ENCODE results near the gene TEKT5.
"Not testable (repeated sequence)": the region's sequence is repeated elsewhere in the genome, so short reads cannot be mapped to it uniquely, and the experiment has no call there.

TEKT5 gene

DNA sequence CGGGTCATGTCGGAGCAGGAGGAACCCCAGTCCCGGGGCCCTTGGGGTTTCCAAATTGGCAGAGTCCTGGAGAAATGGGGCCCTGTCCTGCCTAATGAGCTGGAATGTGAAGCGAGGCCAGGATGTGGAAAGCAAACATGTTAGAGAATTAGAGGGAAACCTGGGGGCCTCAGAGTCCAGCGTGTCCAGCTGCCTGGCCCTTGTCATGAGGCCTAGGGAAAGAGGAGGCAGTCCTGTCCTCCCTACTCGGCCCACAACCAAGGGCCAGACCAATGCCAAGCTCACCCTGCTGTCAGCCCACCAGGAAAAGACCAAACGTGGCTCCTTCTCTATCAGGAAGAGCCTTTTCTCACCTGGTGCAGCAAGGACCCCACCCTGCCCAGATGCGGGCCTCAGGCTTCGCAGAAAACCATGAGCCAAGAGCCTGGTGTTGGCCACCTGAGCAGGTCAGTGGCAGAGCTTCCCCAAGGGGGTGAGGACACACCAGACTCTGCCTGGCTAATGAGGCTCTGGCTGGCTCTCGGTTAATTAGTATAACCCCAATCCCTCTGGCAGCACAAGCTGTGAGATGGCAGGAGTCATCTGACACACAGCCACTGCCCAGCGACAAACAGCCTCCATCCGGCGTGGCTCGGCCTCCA, 10.1 kb downstream of the TEKT5 start:
- no peak for DNase-seq

DNA sequence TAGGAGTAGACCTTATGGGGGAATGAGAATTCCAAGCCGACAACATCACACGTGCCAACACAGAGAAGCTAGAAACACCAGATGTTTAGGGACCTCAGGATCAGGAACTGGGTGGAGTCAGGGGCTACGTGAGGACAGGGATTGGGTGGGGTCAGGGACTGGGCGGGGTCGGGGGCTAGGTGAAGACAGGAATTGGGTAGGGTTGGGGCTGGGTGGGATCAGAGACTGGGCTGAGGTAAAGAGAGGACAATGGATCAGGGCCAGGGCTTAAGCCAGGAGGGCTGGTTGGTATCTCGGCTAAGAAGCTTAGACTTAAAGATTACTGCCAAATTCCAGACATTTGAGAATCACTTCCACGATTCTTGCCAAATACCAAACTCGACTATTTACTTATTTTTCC, 11.6 kb downstream of the TEKT5 start:
- DNase-seq: no peak

DNA sequence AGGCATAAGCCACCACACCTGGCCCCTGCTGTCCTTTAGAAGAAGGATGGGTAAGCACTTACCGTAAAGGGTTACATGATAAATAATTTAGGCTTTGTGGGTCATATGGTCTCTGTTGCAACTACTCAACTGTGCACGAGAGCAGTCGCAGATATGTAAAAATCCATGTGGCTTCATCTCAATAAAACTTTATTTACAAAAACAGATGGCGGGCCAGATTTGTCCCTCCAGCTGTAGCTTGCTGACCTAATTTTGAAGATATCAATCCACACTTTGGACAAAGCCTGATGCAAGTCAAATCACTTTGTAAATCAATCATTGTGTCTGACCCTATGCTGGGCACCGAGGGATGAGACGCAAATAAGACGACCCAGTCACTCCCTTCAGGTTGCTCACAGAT, 12.1 kb downstream of the TEKT5 start:
- no peak for DNase-seq

DNA sequence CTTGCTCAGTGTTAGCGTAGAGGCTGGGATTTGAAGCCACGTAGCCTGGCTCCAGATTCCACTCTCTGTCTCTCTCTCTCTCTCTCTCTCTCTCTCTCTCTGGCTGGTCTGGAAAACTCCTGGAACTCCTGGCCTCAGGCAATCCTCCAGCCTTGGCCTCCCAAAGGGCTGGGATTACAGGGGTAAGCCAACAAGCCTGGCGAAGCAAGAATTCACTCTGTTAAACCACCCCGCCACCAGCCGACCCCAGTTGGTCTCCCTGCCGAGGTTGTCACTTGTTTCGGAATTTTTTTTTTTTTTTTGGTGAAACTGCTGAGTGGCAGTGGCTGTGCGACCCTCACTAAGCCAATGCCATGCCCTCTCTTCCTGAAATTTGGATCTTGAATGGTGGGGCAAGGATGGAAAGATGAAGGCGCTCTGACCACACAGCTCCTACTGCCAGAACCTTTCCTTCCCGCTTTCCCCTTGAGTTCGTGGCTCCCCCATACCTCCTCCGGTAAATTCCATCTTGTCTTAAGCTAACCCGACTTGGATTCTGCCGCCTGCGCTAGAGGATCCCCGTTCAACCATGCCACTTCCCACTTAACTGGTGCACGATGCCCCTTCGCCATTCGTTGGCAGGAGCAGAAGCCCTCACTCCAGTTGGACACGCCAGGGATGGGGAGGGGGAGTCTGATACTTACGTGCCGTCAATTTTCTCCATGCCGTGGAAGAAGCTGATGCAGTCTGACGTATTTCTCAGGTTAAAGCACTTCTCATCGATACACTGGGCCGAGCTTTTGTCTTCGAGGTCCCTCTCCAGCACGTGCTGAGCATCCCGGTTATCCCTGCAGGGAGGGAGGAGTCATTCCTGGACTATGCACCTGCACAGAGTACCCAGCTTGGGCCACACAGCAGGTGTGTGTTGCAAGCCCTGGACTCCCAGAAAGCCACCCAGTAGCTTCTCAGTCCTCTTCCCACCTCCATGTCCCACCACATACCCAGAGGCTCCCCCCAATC, 13.1 kb downstream of the TEKT5 start:
- DNase-seq: no peak

DNA sequence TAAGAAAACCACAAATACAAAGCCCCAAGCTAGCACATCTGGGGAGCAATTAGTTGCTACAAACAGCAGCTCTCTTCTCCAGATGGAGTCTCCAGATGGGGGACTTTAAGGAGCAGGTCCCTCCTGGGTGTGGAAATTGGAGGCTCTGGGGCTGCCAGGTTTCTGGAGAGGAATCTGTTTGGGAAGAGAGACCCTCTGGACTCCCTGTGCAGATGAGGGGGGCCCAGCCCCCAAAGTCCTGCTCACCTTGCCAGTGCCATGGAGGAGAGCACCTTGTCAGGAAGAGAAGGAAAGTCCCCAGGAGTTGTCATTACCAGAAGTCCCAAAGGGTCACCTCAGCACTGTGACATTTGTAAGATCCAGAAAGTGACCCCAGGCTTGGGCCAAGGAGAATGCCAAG, 14.8 kb downstream of the TEKT5 start:
- no peak for DNase-seq

DNA sequence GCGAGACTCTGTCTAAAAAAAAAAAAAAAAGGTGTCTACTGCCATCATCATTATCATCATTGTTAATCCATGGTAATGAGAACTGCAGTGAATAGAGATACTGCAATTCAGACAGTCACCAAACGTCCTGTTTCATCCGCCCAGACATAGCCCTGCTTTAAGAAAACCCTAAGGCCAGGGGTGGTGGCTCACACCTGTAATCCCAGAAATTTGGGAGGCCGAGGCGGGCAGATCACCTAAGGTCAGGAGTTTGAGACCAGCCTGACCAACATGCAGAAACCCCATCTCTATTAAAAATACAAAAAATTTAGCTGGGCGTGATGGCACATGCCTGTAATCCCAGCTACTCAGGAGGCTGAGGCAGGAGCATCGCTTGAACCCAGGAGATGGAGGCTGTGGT, 15.3 kb downstream of the TEKT5 start:
- DNase-seq: not testable (repeated sequence)

DNA sequence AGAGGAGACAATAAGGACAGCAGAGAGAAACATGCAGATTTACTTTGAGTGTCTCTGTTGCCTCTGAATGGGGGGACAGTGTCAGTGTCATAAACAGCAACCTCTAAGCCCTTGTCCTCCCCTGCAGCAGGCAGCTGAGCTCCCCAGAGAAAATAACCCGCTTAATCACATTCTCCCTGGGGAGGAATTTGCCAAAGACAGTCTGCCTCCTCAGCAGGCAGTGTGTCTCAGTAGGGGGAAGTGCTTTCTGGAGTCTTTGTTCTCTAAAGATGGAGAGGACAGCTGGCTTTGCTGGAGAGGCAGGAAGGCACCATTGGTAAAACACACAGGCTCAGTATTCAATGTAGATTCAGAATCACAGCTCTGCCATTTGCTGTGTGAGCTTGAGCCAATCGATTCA, 16.1 kb downstream of the TEKT5 start:
- DNase-seq: no peak

DNA sequence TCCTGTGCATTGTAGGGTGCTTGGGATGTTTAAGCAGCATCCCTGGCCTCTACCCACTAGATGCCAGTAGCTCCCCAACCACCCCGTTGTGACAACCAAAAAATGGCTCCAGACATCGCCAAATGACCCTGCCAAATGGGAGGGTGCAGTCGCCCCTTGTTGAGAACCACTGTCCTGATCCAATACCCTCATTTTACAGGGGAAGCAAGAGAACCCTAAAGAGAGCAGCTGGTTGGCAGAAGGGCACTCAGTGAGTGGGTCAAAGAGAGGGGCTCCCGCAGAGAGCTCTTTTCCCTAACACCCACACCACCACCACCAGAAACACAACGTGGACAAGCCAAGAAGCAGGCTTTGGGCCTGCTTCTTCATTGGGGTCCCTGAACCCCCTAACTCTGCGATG, 18.4 kb downstream of the TEKT5 start:
- no peak for DNase-seq

DNA sequence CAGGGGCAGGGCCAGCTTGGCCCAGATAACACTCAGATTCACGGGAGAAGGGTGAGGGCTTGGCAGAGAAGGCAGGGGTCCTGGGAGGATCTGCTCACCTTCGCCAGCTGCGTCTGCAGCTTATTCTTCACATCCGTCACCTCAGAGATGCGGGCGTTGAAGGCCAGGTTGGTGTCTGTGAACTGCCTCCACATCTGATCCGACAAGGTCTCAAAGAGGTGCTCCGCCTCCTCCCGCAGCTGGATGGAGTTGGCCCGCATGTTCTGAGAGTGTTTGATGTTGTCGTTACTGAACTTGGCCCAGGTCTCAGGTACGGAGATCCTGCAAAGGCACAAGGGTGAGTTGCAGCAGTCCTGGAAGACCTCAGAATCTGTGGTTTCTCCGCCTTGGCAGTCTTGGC, 18.9 kb downstream of the TEKT5 start:
- no peak for DNase-seq

DNA sequence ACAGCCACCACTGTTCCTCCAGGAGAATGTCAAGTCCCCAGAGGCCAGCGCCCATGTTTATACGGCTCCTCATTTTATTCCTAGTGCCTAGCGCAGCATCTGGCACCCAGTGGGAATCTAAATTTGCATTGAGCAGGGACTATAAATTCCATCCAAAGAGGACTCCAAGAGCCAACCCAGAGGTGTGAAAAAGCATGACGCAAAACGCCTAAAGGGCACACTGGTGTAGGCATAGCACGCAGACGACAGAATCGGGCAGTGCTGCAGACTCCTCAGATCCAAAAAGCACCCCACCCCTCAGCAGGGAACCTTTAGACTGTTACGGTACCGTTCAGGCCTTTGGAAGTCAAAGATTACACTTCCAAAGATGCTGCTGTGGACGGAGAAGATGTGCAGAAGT, 19.5 kb downstream of the TEKT5 start:
- no peak for DNase-seq

DNA sequence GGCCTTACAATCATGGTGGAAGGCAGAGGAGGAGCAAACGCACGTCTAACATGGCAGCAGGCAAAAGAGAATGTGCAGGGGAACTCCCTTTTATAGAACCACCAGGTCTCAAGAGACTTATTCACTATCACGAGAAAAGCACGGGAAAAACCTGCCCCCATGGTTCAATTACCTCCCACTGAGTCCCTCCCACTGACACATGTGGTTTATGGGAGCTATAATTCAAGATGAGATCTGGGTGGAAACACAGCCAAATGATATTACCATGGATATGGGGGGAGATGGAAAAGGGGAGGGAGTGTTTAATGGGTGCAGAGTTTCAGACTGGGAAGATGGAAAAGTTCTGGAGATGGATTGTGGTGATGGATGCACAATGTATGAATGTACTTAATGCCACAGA, 23.0 kb downstream of the TEKT5 start:
- no peak for DNase-seq

DNA sequence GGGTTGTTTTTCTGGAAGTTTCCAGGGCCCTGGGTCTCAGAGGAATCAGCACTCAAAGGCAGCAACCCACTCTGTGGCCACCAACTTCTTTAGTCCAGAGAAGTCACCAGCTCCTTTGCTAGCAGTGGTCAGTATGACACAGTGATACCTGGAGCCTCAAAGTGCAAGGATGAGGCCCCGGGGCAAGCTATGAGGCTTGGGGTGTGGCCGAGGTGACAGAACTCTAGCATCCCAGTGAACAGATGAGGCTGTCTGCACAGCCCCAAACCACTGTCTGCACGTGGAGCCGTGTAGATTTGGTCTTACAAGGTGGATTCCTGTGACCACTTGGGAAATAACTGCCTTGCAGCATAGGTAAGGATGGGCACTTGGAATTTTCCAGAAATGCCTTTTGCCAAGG, 24.9 kb downstream of the TEKT5 start:
- DNase-seq: no peak

DNA sequence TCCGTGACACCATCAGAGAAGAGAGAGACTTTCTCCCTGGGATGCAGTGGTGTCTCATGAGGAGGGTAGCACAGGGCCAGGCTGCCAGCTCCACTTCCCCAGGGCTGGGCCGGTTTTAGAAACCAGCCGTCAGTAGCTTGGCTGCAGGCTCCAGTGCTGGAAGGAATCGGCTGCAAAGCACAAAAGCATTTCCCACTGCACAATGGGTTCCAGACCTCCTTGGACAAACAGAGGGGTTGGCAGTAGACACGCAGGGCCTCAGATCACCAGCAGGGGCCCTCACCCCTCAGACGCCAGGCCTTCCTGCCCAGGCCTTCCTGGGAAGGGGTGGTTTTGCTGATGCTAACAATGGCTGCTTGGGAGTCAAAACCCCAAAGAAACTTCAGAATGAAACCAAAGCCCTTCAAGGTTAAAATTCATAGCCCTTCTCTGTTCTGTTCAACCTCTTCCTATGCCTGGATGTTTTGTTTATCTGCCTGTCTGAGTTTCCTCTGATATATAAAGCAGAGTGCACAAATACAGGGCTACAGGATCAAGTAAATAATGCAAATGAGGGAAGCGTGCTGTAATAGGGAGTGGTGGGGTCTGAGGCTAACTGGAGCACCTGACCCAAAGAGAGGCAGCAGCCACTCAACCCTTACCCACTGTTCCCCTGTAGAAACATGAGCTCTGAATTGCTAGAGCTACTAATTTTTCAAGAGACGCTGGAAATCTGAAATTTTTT, 26.2 kb downstream of the TEKT5 start:
- DNase-seq: peak in 1 of 5 donors; percentile 5

DNA sequence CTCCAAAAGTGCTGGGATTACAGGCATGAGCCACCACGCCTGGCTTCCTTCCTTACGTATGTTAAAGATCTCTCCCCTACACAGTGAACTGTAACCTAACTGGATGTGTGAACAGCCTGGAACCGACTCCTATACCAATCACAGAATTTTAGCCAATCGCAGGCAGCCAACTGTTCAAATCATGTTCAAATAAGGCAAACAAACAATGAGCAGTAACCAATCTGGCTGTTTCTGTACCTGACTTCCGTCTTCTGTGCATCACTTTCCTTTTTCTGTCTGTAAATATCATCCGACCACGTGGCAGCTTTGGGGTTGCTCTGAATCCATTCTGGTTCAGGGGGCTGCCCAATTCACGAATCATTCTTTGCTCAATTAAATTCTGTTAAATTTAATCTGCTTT, 27.5 kb downstream of the TEKT5 start:
- no peak for DNase-seq

DNA sequence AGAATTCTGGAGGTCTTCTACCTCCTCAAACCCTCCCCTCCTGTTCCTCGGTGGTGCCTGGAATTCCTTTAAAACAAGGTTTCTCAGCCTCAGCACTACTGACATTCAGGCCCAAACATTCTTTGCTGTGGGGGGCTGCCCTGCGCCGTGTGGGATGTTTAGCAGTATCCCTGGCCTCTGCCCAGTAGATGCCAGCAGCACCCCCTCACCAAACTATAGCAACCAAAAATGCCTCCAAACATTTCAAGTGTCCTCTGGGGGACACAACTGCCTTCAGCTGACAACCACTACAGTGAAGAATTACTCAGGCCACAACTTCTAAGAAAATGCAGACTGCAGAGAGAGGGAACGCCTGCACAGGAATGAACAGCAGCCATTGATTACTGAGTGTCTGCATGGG, 28.4 kb downstream of the TEKT5 start:
- no peak for DNase-seq

DNA sequence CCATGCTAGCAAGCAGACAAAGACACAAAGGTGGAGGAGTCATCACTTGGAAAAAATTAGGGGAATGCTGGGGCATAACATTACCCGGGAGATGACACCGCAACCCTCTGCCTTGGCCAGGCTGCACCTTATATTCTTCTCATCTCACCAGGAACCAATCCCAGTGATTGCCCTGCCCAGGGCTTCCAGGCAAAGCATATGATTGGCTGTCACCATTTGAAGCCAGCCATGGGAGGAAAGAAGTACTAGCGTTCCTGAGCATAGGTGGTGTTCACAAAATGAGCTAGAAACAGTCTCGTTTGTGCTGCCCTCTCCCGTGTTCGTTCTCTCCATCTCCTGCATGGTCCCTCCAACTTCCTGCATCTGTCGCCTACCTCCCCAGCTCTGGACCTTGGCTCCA, 29.6 kb downstream of the TEKT5 start:
- DNase-seq: no peak

DNA sequence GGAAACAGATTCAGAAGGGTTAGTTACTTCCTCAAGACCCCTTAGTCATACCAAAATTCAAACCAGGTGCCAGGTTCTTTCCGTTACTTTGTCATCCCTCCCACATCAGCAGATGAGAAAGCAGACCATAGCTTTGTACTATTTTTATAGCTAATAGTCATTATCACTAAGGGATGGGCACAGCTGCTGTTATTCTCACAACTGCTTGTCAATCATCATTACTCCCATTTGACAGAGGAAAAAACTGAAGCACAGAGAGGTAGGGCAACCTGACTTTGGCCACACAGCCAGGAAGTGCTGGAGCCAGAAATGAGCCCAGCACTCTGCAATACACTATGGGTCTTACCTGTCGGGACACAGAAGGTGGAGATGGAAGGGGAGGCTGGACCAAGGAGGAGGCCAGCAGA, 30.0 kb downstream of the TEKT5 start:
- no peak for DNase-seq

DNA sequence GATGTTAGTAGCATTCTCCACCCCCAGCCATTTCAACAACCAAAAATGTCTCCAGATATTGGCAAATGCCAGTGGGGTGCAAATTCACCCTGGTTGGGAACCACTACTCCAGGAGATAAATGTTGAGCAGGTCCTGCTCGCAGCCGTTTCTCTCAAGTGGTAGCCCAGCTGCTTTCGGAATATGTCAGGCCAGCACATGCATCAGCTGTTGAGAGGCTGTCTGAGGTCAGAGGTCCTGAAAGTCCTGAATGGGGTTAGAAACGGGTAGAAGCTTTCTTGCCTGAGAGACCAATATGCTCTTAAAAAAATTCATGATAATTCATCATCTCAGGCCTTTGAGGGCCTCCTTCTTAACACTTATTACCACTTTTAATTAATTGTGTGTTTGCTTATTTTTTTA, 31.0 kb downstream of the TEKT5 start:
- DNase-seq: no peak

DNA sequence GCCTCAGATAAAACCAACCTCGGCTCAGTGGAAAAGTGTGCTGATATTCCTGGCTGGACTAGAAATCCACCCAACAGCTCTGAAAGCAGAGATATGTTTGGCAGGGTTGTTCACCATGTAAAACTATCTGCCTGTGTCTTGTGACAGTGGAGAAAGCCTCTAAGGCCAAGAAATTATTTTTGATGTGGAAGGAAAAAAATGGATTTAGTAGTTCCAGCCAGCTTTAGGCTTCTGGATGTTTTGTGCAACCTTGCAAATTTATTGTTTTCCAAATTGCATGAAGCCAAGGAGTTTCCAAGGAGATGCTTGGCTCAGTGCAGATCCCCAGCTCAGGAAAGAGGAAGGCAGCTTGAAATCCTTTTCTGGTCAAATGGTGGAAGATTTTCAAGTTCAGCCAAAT, 31.6 kb downstream of the TEKT5 start:
- no peak for DNase-seq

DNA sequence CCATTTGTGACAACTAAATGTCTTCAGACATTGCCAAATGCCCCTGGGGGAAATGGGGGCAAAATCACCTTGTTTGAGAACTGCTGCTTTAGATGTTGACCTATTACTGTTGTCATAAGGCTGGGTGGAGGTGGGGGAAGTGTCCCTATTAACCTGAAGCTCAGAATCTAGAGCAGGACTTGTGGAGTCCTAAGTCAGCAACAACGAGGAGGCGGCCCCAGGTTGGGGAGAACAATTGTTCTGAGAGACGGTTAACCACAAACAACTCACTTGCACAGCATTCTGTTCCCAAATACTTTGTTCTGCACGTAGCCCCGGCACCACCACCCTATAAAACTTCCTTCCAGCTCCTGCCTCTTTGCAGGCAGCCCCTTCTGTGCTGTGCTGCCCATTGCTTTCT, 32.5 kb downstream of the TEKT5 start:
- no peak for DNase-seq

DNA sequence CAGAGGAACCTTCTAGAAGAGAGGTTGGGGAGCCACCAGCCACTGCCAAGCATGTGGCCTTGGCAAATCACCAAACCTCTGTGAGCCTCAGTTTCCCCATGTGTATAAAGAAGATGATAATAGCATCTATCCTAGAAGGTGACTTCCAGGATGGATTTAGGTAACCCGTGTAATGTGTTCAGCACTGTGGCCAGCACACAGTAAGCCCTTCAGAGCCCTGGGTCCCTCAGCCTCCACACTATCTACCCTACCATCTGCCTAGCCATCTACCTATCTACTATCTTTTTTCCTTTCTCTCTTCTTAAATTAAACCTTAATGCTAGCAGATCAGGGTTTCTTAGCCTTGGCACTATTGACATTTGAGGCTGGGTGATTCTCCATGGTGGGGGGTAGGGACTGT, 33.0 kb downstream of the TEKT5 start:
- no peak for DNase-seq

DNA sequence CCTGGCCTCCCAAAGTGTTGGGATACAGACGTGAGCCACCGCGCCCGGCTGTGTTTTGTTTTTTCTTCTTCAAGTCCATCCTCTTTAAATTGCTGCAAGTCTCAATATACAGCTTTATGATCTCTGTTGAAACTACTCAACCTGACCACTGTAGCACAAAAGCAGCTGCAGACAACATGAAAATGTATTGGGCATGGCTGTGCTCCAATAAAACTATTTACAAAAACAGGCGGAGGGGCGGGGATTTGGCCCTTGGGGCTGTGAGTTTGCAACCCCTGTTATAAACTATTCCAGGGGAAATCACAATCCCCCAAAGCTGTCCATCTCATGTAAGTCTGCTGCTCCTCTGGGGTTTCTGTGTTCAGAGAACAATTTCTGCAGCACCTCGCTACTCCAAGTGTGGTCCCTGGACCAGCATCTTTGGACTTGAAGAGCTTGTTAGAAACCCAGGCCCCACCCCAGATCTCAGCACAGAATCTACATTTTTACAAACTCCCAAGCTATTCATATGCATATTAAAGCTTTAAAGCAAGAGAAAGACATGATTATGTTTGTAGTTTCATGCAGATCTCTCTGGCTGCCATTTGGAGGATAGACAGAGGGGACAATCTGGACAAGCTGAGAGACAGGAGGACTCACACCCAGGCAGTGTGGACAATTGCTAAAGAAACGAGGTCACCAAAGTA, 33.6 kb downstream of the TEKT5 start:
- DNase-seq: no peak

DNA sequence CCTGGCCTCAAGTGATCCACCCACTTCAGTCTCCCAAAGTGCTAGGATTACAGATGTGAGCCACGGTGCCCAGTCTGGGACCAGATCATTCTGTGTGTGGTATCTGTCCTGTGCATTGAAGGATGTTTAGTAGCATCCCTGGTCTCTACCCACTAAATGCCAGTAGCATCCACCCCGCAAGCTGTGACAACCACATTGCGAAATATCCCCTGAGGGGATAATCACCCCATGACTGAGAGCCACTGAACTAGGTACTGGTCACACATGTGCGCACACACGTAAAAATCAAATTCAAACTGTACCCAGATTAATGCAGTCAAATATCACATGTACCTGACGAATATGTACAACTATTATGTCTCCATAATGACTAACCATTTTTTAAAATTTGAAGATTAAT, 35.8 kb downstream of the TEKT5 start:
- no peak for DNase-seq

Data from T-helper 1 cell (primary cell).